WTC11 (cell line): ENCODE data around the gene UQCC2. TPM values are rescaled to one million over a fixed set of nuclear protein-coding genes. Genes with fewer than 3 reads are reported as not detected.

ENCODE experiments used
- ATAC-seq: fragments of 200-7000 bp; cut with Tn5 transposase; 2 replicates; pipeline ENCODE4 v1.10.0; 2021; ENCODE audit warnings: mild to moderate bottlenecking, moderate library complexity
- CTCF ChIA-PET: fragments of 300-600 bp; sonication (Branson Sonifier 250); formaldehyde crosslinking; loops from one replicate; lab custom pipeline; 2021; ENCODE audit warnings: antibody characterized with exemption; lab: Charles Lee
- POLR2A ChIA-PET: fragments of 350-600 bp; sonication (Branson Sonifier 250); formaldehyde crosslinking; loops from one replicate; lab custom pipeline; 2021; ENCODE audit warnings: antibody characterized with exemption; lab: Charles Lee
- DNase-seq: peaks from one replicate; pipeline ENCODE4 v3.0.0; 2021; ENCODE audit warnings: low spot score
- H3K27ac Mint-ChIP-seq: 2 replicates; pipeline ENCODE4 v1.8.0; 2021; ENCODE audit warnings: mixed read lengths
- H3K27me3 Mint-ChIP-seq: 2 replicates; pipeline ENCODE4 v1.8.0; 2021; ENCODE audit warnings: low read depth, mild to moderate bottlenecking, moderate library complexity, mixed read lengths
- H3K36me3 Mint-ChIP-seq: 2 replicates; pipeline ENCODE4 v1.8.0; 2021; ENCODE audit warnings: mixed read lengths
- H3K4me1 Mint-ChIP-seq: 2 replicates; pipeline ENCODE4 v1.8.0; 2022; ENCODE audit warnings: mixed read lengths
- H3K4me3 Mint-ChIP-seq: 2 replicates; pipeline ENCODE4 v1.8.0; 2021; ENCODE audit warnings: mild to moderate bottlenecking, moderate library complexity, mixed read lengths
- H3K9me3 Mint-ChIP-seq: 2 replicates; pipeline ENCODE4 v1.8.0; 2021; ENCODE audit warnings: mixed read lengths
- AR ChIP-seq: fragments of 250-450 bp; sonication (Bioruptor Pico); IDR thresholded peaks from 2 replicates; pipeline ENCODE4 v1.9.0; 2021; ENCODE audit warnings: mild to moderate bottlenecking
- CBFB ChIP-seq: sonication (generic); formaldehyde crosslinking; IDR thresholded peaks from 2 replicates; pipeline ENCODE4 v1.8.1; 2022; ENCODE audit warnings: mild to moderate bottlenecking, low read depth, missing genetic modification reagents
- E2F4 ChIP-seq: sonication (generic); formaldehyde crosslinking; IDR thresholded peaks from 2 replicates; pipeline ENCODE4 v1.8.1; 2022; ENCODE audit warnings: low read depth, mild to moderate bottlenecking, moderate library complexity, missing genetic modification reagents, borderline replicate concordance
- FOXK1 ChIP-seq: sonication (generic); formaldehyde crosslinking; IDR thresholded peaks from 2 replicates; pipeline ENCODE4 v1.8.0; 2022; ENCODE audit warnings: mild to moderate bottlenecking, moderate library complexity, missing genetic modification reagents
- FOXP1 ChIP-seq: sonication (generic); formaldehyde crosslinking; IDR thresholded peaks from 2 replicates; pipeline ENCODE4 v1.8.0; 2022; ENCODE audit warnings: missing genetic modification reagents, mild to moderate bottlenecking, moderate library complexity, borderline replicate concordance
- IRF2 ChIP-seq: sonication (generic); formaldehyde crosslinking; IDR thresholded peaks from 2 replicates; pipeline ENCODE4 v1.8.0; 2022; ENCODE audit warnings: low read depth, missing genetic modification reagents, borderline replicate concordance
- JUN ChIP-seq: sonication (generic); formaldehyde crosslinking; IDR thresholded peaks from 2 replicates; pipeline ENCODE4 v1.8.0; 2023; ENCODE audit warnings: mild to moderate bottlenecking, missing genetic modification reagents
- MXD4 ChIP-seq: fragments of 250-450 bp; sonication (Bioruptor Pico); IDR thresholded peaks from 2 replicates; pipeline ENCODE4 v1.8.0; 2021; ENCODE audit warnings: mild to moderate bottlenecking, moderate library complexity, borderline replicate concordance
- NR2C2 ChIP-seq: sonication (generic); formaldehyde crosslinking; IDR thresholded peaks from 2 replicates; pipeline ENCODE4 v1.8.0; 2022; ENCODE audit warnings: mild to moderate bottlenecking, missing genetic modification reagents
- PRDM15 ChIP-seq: sonication (generic); formaldehyde crosslinking; IDR thresholded peaks from 2 replicates; pipeline ENCODE4 v1.8.0; 2022; ENCODE audit warnings: missing genetic modification reagents
- RELA ChIP-seq: sonication (generic); formaldehyde crosslinking; IDR thresholded peaks from 2 replicates; pipeline ENCODE4 v1.8.1; 2022; ENCODE audit warnings: missing genetic modification reagents, mild to moderate bottlenecking, borderline replicate concordance
- SMAD4 ChIP-seq: sonication (generic); formaldehyde crosslinking; IDR thresholded peaks from 2 replicates; pipeline ENCODE4 v1.8.0; 2022; ENCODE audit warnings: mild to moderate bottlenecking, missing genetic modification reagents
- SOX15 ChIP-seq: fragments of 250-450 bp; sonication (Bioruptor Pico); IDR thresholded peaks from 2 replicates; pipeline ENCODE4 v1.9.0; 2021; ENCODE audit warnings: mild to moderate bottlenecking
- SP1 ChIP-seq: sonication (generic); formaldehyde crosslinking; conservative IDR thresholded peaks from 2 replicates; pipeline ENCODE4 v1.8.1; 2022; ENCODE audit warnings: missing genetic modification reagents
- TCF7 ChIP-seq: sonication (generic); formaldehyde crosslinking; IDR thresholded peaks from 2 replicates; pipeline ENCODE4 v1.8.0; 2022; ENCODE audit warnings: mild to moderate bottlenecking, low read depth, missing genetic modification reagents, moderate library complexity
- TEAD4 ChIP-seq: sonication (generic); formaldehyde crosslinking; IDR thresholded peaks from 2 replicates; pipeline ENCODE4 v1.8.0; 2022; ENCODE audit warnings: mild to moderate bottlenecking, missing genetic modification reagents
- ZNF317 ChIP-seq: sonication (generic); formaldehyde crosslinking; IDR thresholded peaks from 2 replicates; pipeline ENCODE4 v1.8.1; 2023; ENCODE audit warnings: low read depth, mild to moderate bottlenecking, moderate library complexity, missing genetic modification reagents, borderline replicate concordance
- ZNF396 ChIP-seq: fragments of 250-450 bp; sonication (Bioruptor Pico); IDR thresholded peaks from 2 replicates; pipeline ENCODE4 v1.8.0; 2021; ENCODE audit warnings: mild to moderate bottlenecking, moderate library complexity, borderline replicate concordance
- ZNF671 ChIP-seq: fragments of 250-450 bp; sonication (Bioruptor Pico); IDR thresholded peaks from 2 replicates; pipeline ENCODE4 v1.8.0; 2021; ENCODE audit warnings: mild to moderate bottlenecking
- total RNA-seq: library from RNA; stranded (reverse); gene quantifications from 3 replicates; pipeline ENCODE4 v1.2.3, GENCODE V29; 2021
- TF ChIP-seq, protein P1 (sequence below): sonication (generic); formaldehyde crosslinking; IDR thresholded peaks from 2 replicates; pipeline ENCODE4 v1.8.1; 2022; ENCODE audit warnings: mild to moderate bottlenecking, moderate library complexity, missing genetic modification reagents
- TF ChIP-seq, protein P2 (sequence below): sonication (generic); formaldehyde crosslinking; conservative IDR thresholded peaks from 2 replicates; pipeline ENCODE4 v1.8.1; 2022; ENCODE audit warnings: mild to moderate bottlenecking, missing genetic modification reagents
- TF ChIP-seq, protein P3 (sequence below): fragments of 250-450 bp; sonication (Bioruptor Pico); IDR thresholded peaks from 2 replicates; pipeline ENCODE4 v1.9.0; 2021; ENCODE audit warnings: moderate library complexity, mild to moderate bottlenecking, inconsistent platforms, borderline replicate concordance
- TF ChIP-seq, protein P4 (sequence below): sonication (generic); formaldehyde crosslinking; IDR thresholded peaks from 2 replicates; pipeline ENCODE4 v1.8.1; 2023; ENCODE audit warnings: mild to moderate bottlenecking, moderate library complexity, missing genetic modification reagents

Gene UQCC2
- total RNA-seq, 1 experiment from 2014 or later, result 65.8 TPM

DNA sequence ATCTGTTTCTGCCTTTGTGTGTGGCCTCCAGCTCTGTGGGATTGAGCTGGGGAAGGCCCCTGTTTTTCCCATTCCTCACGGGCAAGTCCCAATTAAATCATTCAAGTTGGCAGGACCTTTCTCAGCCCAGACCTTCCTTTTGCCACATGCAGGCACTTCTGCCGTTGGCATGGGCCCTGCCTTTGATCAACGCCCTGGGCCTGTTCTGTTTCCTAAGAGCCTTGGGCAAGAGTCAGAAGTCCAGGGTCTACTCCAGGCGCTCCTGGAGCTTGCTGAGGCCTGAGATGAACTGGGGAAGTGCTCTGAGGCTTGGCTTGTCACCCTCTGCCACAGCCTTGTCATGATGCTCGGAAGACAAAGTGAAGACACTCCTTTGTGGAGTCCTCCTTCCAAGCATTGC is 28.1 kb upstream of the UQCC2 start (continued):
- TF ChIP-seq IRF2 (CRISPR knock-in tag) (no peak), NR2C2 (CRISPR knock-in tag) (no peak), MXD4 (CRISPR knock-in tag) (no peak)
- TF ChIP-seq, protein P1, sequence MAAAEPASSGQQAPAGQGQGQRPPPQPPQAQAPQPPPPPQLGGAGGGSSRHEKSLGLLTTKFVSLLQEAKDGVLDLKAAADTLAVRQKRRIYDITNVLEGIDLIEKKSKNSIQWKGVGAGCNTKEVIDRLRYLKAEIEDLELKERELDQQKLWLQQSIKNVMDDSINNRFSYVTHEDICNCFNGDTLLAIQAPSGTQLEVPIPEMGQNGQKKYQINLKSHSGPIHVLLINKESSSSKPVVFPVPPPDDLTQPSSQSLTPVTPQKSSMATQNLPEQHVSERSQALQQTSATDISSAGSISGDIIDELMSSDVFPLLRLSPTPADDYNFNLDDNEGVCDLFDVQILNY (CRISPR knock-in tag), result no peak
- TF ChIP-seq, protein P2, sequence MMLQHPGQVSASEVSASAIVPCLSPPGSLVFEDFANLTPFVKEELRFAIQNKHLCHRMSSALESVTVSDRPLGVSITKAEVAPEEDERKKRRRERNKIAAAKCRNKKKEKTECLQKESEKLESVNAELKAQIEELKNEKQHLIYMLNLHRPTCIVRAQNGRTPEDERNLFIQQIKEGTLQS, result no peak
- TF ChIP-seq, protein P3, sequence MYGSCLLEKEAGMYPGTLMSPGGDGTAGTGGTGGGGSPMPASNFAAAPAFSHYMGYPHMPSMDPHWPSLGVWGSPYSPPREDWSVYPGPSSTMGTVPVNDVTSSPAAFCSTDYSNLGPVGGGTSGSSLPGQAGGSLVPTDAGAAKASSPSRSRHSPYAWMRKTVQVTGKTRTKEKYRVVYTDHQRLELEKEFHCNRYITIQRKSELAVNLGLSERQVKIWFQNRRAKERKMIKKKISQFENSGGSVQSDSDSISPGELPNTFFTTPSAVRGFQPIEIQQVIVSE, result no peak

GRCh38 chr6:33738879-33739278 is 27.4 kb upstream of the UQCC2 start:
- Mint-ChIP-seq H3K36me3 (no peaks in the 10 kb centered on the region), H3K4me3 (no peak overlapping the region)
- POLR2A ChIA-PET, result no interaction called here
- DNase-seq, result no peak
- TF ChIP-seq SOX15 (CRISPR knock-in tag), result no peak
- no peak for TF ChIP-seq TEAD4 (CRISPR knock-in tag)
- TF ChIP-seq E2F4 (CRISPR knock-in tag), result no peak
- no peak for TF ChIP-seq FOXP1 (CRISPR knock-in tag)
- no peak for TF ChIP-seq RELA
- no peak for TF ChIP-seq AR
- no peak for TF ChIP-seq SP1 (CRISPR knock-in tag)
- no peak for TF ChIP-seq JUN
- TF ChIP-seq TCF7, result no peak
- no peak for TF ChIP-seq PRDM15 (CRISPR knock-in tag)
- no peak for TF ChIP-seq ZNF396
- TF ChIP-seq, protein P3, result no peak
- TF ChIP-seq FOXK1 (CRISPR knock-in tag), result no peak
- TF ChIP-seq, protein P4, sequence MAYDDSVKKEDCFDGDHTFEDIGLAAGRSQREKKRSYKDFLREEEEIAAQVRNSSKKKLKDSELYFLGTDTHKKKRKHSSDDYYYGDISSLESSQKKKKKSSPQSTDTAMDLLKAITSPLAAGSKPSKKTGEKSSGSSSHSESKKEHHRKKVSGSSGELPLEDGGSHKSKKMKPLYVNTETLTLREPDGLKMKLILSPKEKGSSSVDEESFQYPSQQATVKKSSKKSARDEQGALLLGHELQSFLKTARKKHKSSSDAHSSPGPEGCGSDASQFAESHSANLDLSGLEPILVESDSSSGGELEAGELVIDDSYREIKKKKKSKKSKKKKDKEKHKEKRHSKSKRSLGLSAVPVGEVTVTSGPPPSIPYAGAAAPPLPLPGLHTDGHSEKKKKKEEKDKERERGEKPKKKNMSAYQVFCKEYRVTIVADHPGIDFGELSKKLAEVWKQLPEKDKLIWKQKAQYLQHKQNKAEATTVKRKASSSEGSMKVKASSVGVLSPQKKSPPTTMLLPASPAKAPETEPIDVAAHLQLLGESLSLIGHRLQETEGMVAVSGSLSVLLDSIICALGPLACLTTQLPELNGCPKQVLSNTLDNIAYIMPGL (CRISPR knock-in tag), result no peak
- no peak for TF ChIP-seq ZNF317 (CRISPR knock-in tag)
- TF ChIP-seq CBFB, result no peak
- no peak for TF ChIP-seq ZNF671
- TF ChIP-seq SMAD4 (CRISPR knock-in tag), result no peak
- TF ChIP-seq, all 79 proteins: peak for 0
- Mint-ChIP-seq H3K4me1 (peaks cover 6% of the 10 kb centered on the region; the same call in 1 of the 2 replicates), H3K9me3 (no peaks in the 10 kb centered on the region), H3K27me3 (no peaks in the 10 kb centered on the region), H3K27ac (no peak overlapping the region)
- ATAC-seq, result no peak
- CTCF ChIA-PET, result interaction anchor here (1.8 to 3.3 kb wide), 2 partner anchors 27 to 33 kb away, joined by 7 to 13 read pairs; partner anchors contain the start of gene UQCC2
